Subcutaneous adipose tissue (tissue), 4 donors: ENCODE data around the gene HPSE2. TPM values are rescaled to one million over a fixed set of nuclear protein-coding genes. Genes with fewer than 3 reads are reported as not detected.

ENCODE experiments used
- total RNA-seq, 4 donors: library from RNA; depleted of rRNA; stranded (reverse); fragments of >200 nt; gene quantifications; one replicate each; pipeline ENCODE4 v1.1.0, GENCODE V29; 2016
- TF ChIP-seq, protein P1 (sequence below): fragments of 450-650 bp; IDR thresholded peaks from one replicate; pipeline ENCODE4 v1.5.1; 2016; ENCODE audit warnings: low read depth, mild to moderate bottlenecking, control low read depth, antibody characterized with exemption, moderate library complexity

Gene HPSE2
- total RNA-seq, 4 donors from 2014 or later = 0.34 to 3.2 (median 0.71) TPM

DNA sequence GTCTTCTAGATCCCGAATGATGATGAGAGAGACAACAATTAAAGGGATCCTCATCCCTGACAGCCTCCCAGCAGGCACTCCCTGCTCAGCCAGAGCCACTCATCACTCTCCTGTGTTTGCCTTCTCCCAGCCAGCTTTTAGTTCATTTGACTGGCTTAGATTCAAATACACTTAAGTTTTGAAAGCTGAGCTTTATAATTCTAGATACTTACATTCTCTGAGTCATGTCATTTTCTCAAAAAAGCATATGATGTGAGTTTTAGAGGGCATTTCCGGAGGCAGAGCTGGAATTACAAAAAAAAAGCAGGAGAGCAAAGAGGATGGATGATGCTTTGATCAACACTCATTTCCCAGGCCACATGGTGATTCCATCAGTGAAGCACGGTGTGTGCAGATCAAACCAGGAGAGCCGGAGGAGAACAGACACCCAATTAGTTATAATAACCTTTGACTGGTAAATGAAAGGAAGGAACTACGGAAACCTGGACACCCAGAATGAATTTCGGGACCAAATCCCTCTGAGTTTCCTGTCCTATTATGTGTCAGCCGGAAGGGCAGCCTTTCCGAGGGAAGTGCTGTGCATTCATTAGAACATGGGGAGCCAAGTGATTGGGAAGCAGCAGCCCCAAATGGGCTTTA lies 707.4 kb downstream of the HPSE2 start:
- TF ChIP-seq, protein P1, sequence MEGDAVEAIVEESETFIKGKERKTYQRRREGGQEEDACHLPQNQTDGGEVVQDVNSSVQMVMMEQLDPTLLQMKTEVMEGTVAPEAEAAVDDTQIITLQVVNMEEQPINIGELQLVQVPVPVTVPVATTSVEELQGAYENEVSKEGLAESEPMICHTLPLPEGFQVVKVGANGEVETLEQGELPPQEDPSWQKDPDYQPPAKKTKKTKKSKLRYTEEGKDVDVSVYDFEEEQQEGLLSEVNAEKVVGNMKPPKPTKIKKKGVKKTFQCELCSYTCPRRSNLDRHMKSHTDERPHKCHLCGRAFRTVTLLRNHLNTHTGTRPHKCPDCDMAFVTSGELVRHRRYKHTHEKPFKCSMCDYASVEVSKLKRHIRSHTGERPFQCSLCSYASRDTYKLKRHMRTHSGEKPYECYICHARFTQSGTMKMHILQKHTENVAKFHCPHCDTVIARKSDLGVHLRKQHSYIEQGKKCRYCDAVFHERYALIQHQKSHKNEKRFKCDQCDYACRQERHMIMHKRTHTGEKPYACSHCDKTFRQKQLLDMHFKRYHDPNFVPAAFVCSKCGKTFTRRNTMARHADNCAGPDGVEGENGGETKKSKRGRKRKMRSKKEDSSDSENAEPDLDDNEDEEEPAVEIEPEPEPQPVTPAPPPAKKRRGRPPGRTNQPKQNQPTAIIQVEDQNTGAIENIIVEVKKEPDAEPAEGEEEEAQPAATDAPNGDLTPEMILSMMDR = no peak

DNA sequence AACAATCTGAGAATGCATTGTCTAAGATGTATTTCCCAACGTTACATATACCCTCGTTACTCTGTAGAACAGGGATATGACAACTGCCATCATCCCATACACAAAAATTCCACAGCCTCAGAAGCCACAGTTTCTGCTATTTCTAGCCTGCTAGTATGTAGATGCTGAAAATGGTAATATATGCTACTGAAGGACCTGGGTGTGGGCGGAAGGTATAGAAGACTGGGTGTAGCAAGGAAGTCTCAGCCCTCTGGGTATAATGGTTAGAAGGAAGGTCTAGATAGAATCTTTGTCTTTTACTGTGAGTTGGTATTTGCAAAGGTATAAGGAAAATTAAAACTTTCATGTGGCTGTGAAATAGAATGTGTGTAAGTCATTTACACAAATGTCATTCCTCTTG lies 709.7 kb downstream of the HPSE2 start:
- TF ChIP-seq, protein P1 = no peak

DNA sequence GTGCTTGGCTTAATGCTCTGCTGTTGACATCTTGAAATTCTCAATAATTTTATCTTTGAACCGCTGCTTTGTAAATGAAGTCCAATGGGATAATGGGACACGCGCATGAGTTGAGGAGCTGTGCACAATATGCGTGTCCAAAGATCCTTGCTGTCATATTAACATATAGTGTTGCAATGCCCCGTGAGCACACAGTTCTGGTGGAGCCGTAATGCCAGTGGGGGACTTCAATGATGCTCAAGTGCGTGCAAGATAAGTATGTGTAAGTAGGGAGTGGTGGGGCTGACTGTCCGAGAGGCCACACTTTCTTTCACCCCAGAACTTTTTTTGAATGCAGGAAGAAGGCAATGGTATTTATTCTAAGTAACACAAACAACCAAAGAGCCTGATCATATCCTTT lies 711.5 kb downstream of the HPSE2 start:
- TF ChIP-seq, protein P1 = no peak

DNA sequence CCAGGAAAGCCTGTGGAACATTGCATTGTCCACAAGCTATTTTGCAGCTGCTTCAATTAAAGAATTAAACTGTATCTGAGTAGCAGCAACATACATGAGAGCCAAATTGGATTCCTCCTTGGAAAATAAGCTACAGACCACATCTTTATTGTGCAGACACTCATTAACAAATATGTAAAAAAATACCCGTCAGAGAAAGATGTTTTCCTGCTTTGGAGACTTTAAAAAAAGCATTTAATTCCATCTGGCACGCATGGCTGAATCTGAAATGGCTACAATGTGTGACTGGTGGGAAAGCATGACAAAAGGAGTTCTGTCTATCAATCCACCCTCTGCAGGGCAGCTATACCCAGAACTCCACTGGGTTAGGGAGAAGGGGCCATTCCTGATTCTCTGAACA lies 715.8 kb downstream of the HPSE2 start:
- TF ChIP-seq, protein P1 = no peak

DNA sequence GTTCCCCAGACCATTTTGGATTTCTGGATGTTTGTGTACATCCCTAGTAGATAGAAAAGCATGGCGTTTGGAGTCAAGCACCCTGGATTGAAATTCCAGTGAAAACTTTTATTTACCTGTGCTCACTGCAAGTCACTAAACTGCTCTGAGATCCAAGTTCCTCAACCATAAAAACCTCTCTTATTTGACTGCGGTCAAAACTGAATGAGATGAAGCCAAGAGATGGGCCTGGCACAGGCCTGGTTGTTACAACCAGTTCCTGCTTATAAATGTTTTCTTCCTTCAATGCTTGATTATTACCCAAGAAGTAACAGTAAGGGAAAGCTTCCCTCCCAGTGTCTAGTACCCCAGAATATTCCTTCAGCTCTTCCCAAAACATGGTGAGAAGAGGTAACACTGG lies 718.0 kb downstream of the HPSE2 start:
- TF ChIP-seq, protein P1 = no peak

DNA sequence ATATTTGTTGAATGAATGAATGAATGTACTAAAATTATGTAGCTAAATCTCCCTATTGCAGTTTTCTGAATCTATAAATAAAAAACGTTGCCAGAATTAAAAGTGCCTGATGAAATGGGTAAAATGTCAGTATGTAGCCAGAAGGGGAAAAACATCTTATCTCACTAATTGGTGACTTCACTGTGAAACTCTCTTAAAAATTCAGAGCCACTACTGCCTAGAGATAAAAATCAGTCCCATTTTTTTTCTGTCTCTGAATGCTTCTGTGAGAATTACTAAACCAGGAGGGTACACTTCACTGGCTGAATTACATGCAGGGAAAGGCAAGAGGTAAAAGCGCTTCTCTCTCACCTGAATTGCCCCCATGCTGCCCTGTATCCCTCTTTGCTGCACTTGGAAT lies 719.3 kb downstream of the HPSE2 start:
- TF ChIP-seq, protein P1 = no peak

DNA sequence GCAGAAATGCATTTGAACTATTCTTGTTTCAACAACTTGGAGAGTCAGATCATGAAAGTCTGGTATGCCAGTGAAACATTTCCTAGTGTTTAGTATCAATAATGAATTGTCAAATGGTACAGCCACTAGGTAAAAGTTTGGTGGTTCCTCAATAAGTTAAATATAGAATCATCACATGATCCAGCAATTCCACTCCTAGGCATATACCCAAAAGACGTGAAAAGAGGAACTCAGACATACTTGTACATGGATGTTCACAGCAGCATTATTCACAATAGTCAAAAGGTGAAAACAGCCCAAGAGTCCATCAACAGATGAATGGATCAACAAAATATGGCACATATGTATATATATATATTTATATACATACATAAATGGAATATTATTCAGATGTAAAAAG lies 721.9 kb downstream of the HPSE2 start:
- TF ChIP-seq, protein P1 = no peak
